GM12878 (cell line): ENCODE results near the gene ASRGL1. TPM values are rescaled to one million over a fixed set of nuclear protein-coding genes. Genes with fewer than 3 reads are reported as not detected.

ENCODE experiments used
- CUX1 ChIP-seq: IDR thresholded peaks from 2 replicates; pipeline ENCODE4 v1.6.1; 2012; ENCODE audit warnings: improper control_type of control experiment, low read depth, low read length; ENCODE audit not compliant: insufficient replicate concordance
- ESRRA ChIP-seq: IDR thresholded peaks from 2 replicates; pipeline ENCODE4 v1.6.1; 2012; ENCODE audit warnings: mild to moderate bottlenecking, low read length, improper control_type of control experiment
- IRF4 ChIP-seq: IDR thresholded peaks from 2 replicates; pipeline ENCODE4 v1.6.1; 2011; ENCODE audit warnings: low read depth, low read length
- ZBED1 ChIP-seq: IDR thresholded peaks from 2 replicates; pipeline ENCODE4 v1.6.1; 2016; ENCODE audit warnings: borderline replicate concordance
- polyA plus RNA-seq, 11 experiments: library from polyadenylated mRNA; depleted of rRNA in 4 of 11; unstranded in 6 of 11; stranded (reverse) in 5 of 11; fragments of >200 nt; fragmentation: Nextera tagmentation in 4 of 11; fragmentation: Illumina TruSeq in 1 of 11; extraction: Ambion mirVana in 4 of 11; extraction: Trizol in 1 of 11; gene quantifications; 1 replicate in 1 of 11; 2 replicates in 10 of 11; pipeline versions ENCODE4 v1.2.1 to v1.2.3, GENCODE V29; 2011 to 2016; ENCODE audit warnings: inconsistent platforms in 2 of 11, missing spikeins in 2 of 11, low read depth in 1 of 11
- total RNA-seq, 4 experiments: library from RNA; depleted of rRNA in 3 of 4; stranded (reverse); fragments of >200 nt in 3 of 4; fragmentation: Illumina TruSeq in 1 of 4; extraction: Trizol in 1 of 4; gene quantifications; 2 replicates each; pipeline versions ENCODE4 v1.2.1 to v1.2.3, GENCODE V29; 2013 to 2021
- TF ChIP-seq, protein P1 (sequence below): fragments of 450-650 bp; formaldehyde crosslinking; IDR thresholded peaks from 2 replicates; pipeline ENCODE4 v1.4.0; 2022; ENCODE audit warnings: mild to moderate bottlenecking, moderate library complexity
- TF ChIP-seq, protein P2 (sequence below): fragments of 450-650 bp; IDR thresholded peaks from 2 replicates; pipeline ENCODE4 v1.6.1; 2017; ENCODE audit warnings: antibody characterized with exemption, mild to moderate bottlenecking, moderate library complexity

Gene ASRGL1
- total and polyA plus RNA-seq, 10 of the 15 experiments (the other 5 are each of a cell fraction or from before 2014, with no cell fraction given): 0.97 to 24.5 (median 4.8) TPM

DNA sequence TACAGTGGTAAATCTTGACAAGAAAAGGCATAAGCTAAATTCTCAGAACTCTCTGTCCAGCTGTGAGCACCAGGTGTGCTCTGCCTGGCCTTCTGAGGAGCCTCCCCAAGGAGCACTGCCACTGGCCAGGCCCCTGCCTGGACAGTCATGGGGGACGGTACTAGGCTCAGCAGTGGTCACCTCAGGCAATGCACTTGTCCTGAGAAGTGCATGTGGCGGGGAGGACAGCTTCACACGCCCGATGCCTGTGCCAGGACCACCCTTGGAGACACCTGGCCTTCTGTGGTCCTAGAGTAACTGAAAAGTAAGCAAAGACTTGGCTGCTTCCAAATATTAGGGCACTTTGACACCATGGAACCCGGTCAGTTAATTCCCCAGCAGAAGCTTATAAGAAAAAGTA lies 53.0 kb downstream of the ASRGL1 start (continued):
- TF ChIP-seq CUX1 (no peak), ZBED1 (no peak), ESRRA (no peak), IRF4 (no peak)
- TF ChIP-seq, protein P1, sequence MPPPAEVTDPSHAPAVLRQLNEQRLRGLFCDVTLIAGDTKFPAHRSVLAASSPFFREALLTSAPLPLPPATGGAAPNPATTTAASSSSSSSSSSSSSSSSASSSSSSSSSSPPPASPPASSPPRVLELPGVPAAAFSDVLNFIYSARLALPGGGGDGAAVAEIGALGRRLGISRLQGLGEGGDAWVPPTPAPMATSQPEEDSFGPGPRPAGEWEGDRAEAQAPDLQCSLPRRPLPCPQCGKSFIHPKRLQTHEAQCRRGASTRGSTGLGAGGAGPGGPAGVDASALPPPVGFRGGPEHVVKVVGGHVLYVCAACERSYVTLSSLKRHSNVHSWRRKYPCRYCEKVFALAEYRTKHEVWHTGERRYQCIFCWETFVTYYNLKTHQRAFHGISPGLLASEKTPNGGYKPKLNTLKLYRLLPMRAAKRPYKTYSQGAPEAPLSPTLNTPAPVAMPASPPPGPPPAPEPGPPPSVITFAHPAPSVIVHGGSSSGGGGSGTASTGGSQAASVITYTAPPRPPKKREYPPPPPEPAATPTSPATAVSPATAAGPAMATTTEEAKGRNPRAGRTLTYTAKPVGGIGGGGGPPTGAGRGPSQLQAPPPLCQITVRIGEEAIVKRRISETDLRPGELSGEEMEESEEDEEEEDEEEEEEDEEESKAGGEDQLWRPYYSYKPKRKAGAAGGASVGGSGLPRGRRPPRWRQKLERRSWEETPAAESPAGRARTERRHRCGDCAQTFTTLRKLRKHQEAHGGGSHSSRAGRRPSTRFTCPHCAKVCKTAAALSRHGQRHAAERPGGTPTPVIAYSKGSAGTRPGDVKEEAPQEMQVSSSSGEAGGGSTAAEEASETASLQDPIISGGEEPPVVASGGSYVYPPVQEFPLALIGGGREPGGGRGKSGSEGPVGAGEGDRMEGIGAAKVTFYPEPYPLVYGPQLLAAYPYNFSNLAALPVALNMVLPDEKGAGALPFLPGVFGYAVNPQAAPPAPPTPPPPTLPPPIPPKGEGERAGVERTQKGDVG (CRISPR knock-in tag): no peak
- TF ChIP-seq, protein P2, sequence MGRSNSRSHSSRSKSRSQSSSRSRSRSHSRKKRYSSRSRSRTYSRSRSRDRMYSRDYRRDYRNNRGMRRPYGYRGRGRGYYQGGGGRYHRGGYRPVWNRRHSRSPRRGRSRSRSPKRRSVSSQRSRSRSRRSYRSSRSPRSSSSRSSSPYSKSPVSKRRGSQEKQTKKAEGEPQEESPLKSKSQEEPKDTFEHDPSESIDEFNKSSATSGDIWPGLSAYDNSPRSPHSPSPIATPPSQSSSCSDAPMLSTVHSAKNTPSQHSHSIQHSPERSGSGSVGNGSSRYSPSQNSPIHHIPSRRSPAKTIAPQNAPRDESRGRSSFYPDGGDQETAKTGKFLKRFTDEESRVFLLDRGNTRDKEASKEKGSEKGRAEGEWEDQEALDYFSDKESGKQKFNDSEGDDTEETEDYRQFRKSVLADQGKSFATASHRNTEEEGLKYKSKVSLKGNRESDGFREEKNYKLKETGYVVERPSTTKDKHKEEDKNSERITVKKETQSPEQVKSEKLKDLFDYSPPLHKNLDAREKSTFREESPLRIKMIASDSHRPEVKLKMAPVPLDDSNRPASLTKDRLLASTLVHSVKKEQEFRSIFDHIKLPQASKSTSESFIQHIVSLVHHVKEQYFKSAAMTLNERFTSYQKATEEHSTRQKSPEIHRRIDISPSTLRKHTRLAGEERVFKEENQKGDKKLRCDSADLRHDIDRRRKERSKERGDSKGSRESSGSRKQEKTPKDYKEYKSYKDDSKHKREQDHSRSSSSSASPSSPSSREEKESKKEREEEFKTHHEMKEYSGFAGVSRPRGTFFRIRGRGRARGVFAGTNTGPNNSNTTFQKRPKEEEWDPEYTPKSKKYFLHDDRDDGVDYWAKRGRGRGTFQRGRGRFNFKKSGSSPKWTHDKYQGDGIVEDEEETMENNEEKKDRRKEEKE: no peak
